GM18868 (cell line): ENCODE data around the gene RAB3A.
A peak's percentile ranks its signal among the peaks of the same experiment; 100 is the strongest.
"Not testable (repeated sequence)": the region's sequence is repeated elsewhere in the genome, so short reads cannot be mapped to it uniquely, and the experiment has no call there.

Experiments used
- ATAC-seq: cut with Tn5 transposase; IDR thresholded peaks from one replicate; pipeline ENCODE4 v1.9.1; 2021; ENCODE audit warnings: mild to moderate bottlenecking, moderate library complexity; ENCODE audit not compliant: unreplicated experiment

RAB3A gene

DNA sequence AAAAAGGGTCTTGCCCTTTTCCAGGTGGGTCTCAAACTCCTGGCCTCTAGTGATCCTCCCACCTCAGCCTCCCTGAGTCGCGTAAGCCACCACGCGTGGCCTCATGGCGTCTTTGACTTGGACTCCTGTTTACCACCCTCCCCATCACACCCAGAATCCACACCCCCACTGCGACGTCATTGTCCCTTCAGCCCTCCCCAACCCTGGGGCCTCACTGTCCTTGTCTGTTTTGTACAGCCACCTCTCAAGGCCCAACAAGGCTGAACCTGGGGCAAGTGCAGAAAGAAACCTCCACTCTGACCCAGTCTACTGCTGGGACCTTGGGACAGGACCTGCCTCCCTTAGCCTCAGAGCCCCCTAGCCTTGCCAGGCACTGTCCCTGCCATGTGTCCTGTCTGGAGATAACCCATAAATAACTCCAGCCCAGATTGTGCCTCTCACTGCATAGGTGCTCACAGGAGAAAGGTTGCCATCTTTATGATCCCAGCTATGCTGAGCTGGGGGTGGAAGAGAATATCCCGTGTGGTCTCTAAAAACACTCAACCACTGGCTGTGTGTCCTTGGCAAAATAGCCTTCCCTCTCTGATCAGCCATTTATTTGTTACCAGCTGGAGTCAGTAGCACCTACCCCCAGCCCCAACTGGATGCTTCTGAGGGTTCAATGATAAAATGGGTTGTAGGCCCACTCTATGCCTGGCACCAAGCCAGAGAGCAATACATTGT is 32.1 kb downstream of the RAB3A start:
- ATAC-seq, result no peak

DNA sequence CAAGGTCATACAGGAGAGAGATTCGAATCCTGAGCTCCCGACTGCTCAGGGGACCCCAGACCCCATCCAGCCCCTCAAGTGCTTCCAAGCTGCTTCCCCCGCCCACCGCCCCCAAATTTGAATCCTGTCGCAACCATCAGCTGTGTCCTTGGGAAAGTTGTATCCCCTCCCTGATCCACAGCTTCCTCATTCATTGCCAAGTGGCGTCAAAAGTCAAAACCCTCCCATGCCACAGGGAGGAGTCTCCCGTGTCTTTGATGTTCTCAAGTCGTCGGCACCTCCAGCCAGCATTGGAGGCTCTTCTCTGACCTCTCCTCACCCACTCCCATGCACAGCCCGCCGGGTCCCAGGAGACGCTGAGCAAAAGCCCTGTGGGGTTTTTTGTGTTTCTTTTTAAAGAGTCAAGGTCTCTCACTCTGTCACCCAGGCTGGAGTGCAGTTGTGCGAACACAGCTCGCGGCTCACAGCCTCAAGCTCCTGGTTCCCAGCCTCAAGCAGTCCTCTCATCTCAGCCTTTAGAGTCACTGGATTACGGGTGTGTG is 33.1 kb downstream of the RAB3A start:
- no peak for ATAC-seq

DNA sequence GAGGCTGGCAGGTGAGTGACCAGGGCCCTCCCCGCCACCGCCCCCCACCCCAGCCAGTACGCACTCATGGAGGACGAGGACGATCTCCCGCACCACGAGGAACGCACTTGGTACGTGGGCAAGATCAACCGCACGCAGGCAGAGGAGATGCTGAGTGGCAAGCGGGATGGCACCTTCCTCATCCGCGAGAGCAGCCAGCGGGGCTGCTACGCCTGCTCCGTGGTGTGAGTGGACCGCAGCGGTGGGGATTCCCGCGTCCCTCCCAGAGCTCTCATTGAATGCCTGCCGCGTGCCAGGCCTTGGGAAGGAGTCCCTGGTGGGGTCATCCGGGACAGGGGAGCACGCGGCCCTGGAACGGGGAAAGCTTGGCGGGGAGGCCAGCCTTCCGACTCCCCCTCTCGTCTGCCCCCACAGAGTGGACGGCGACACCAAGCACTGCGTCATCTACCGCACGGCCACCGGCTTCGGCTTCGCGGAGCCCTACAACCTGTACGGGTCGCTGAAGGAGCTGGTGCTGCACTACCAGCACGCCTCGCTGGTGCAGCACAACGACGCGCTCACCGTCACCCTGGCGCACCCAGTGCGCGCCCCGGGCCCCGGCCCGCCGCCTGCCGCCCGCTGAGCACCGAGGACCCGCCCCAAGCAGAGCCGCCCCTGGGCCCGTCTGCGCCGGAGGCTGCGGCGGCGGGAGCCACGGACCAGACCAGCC is 35.0 kb downstream of the RAB3A start:
- ATAC-seq, result no peak

DNA sequence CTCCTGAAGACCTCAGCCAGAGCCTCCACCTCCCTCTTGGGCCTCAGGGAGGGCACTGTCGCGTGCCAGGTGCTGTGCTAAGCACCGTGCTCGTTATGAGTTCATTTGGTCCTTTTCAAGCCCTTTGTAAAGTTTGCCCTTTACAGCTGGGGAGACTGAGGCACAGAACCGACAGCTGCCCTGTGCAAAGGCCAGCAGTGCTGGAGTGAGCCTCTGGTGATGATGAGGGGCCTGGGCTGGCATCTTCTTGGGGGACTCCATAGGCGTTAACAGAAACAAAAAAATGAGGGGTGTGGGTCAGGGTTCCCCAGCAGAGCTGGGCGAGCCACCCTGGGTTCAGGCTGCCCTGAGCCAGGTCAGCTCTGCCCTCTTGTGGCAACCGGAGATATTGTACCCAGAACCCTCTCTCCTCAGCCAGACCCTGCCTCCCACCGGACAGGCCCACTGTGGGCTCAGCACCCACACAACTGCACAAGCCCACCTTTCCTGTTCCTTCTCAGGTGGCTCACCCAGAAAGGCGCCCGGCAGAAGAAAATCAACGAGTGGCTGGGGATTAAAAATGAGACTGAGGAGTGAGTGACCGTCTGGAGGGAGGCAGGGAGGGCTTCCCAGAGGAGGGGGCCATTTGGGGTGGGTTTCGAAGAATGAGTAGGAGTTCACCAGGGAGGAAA is 35.7 kb downstream of the RAB3A start:
- ATAC-seq, result no peak

DNA sequence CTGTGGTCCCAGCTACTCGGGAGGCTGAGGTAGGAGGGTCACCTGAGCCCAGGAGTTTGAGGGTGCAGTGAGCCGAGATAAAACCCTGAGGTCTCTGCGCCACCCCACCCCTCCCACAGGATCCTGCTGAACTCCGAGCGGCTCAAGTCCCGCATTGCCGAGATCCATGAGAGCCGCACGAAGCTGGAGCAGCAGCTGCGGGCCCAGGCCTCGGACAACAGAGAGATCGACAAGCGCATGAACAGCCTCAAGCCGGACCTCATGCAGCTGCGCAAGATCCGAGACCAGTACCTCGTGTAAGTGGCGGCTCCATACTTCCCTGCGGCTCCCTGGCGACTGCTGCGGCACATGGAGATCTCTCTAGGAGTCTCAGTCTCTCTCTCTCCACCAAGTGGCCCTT is 36.8 kb downstream of the RAB3A start:
- ATAC-seq, result no peak

DNA sequence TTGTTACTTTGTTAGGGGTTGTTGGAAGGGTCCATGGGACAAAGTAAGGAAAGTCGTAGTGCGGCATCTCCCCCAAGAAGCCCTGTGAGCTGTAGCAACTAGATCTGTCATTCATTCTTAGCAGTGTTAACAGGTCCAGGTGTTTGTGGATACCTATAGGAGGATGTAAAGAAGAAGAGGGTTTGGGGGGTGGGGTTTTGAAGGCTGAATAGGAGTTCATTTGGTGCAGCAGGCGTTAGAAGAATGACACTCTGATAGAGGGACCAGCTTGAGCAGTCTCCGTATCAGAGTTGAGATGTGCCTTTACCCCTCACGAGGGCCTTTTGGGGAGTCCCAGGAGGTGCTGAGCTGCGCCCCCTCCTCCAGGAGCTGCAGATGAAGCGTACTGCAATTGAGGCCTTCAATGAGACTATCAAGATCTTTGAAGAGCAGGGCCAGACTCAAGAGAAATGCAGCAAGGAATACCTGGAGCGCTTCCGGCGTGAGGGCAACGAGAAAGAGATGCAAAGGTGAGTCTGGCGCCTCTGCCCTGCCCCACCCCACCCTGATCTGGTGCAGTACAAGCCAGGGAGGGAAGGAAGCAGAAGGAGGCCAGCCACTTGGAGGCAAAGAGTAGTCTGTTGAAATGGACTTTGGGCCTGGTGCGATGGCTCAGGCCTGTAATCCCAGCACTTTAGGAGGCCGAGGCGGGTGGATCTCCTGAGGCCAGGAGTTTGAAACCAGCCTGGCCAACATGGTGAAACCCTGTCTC is 37.9 kb downstream of the RAB3A start:
- ATAC-seq, result no peak

DNA sequence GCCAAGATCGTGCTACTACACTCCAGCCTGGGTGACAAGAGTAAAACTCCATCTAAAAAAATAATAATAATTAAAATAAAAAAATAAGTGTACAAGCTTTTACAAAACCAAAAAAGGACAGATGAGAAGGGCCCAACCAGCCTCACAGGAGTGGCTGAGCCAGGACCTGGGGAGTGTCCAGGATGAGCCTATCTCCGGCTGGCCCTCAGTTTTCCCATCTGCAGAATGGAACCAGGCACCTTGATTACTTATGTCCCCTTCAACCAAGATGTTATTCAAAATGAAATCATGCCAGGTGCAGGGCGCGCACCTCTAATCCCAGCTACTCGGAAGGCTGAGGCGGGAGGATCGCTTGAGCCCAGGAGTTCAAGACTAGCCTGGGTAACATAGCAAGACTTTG is 39.8 kb downstream of the RAB3A start:
- ATAC-seq, result no peak

DNA sequence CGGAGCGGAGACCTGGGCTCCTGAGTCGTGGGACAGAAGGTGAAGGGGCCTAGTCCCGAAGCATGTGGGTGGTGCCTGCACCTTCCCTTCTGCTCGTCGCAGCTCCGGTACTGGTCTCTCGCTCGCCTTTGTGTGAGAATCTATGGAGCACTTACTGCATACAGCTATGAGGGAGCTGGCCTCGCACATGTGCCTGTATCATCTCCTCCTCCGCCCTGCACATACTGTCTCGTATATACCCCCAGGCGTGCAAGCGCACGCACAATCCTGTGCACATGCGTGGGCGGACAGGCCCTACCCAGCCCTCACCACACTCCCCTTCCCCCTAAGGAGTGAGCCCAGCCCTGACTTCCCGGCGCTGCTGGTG is 42.2 kb downstream of the RAB3A start:
- no peak for ATAC-seq

DNA sequence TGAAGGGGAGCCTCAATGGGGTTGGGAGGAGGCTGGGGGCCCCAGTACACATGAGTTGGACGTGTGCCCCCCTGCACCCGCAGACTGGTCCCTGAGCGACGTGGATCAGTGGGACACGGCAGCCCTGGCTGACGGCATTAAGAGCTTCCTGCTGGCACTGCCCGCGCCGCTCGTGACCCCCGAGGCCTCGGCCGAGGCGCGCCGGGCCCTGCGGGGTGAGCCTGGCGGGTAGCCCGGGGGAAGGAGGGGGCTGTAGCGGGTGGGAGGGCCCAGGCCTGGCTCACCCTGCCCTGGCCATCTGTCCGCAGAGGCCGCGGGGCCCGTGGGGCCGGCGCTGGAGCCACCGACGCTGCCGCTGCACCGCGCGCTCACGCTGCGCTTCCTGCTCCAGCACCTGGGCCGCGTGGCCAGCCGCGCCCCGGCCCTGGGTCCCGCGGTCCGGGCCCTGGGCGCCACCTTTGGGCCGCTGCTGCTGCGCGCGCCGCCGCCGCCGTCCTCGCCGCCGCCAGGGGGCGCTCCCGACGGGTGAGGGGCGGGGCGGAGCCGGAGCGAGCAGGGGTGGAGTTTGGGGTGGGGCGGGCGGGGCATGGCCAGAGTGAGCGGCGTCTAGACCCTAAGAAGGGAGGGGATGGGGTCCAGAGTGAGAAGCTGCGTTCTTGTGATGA is 42.7 kb downstream of the RAB3A start:
- ATAC-seq, result peak; percentile 47

DNA sequence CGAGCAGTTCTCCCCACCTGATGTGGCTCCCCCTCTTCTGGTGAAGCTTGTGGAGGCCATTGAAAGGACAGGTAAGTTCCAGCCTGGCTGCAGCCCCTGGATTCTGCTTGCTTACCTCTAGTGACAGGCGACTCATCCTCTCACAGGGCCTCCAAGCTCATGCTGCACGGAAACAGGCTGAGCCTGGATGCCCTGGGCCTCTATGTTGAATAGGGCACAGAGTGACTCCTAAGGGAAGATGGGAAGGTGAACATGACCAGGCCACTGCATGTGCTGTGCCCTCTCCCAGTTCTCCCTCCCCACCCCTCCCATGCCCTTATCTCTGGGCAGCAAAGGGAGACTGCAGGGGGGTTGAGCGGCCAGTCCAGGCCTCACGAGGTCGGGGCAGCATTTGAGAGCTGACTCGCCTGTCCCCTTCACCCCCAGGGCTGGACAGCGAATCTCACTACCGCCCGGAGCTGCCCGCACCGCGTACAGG is 43.3 kb downstream of the RAB3A start:
- ATAC-seq, result no peak

DNA sequence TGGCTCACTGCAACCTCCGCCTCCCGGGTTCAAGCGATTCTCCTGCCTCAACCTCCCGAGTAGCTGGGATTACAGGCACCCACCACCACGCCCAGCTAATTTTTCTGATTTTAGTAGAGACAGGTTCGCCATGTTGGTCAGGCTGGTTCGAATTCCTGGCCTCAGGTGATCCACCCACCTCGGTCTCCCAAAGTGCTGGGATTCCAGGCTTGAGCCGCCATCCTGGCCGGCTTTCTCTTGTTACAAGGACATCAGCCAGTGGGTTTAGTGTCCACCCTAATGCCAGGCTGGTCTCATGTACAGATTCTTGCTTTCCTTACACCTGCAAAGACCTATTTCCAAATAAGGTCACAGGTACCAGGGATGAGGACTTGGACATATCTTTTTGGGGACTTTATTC is 44.0 kb downstream of the RAB3A start:
- ATAC-seq, result no peak

DNA sequence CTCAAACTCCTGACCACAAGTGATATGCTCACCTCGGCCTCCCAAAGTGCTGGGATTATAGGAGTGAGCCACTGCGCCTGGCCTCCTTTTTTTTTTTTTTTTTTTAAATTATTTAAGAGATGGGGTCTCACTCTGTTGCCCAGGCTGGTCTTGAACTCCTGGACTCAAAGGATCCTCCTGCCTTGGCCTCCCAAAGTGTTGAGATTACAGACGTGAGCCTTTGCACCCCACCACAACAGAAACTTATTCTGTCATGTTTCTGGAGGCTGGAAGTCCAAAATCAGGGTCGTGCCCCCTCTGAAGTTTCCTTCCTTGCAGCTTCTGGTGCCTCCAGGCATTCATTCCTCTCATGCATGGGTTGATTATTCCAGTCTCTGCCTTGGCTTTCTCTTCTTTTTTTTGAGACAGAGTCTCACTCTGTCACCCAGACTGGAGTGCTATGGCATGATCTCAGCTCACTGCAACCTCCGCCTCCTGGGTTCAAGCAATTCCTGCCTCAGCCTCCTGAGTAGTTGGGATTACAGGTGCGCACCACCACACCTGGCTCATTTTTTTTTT is 44.7 kb downstream of the RAB3A start:
- ATAC-seq, result not testable (repeated sequence)

DNA sequence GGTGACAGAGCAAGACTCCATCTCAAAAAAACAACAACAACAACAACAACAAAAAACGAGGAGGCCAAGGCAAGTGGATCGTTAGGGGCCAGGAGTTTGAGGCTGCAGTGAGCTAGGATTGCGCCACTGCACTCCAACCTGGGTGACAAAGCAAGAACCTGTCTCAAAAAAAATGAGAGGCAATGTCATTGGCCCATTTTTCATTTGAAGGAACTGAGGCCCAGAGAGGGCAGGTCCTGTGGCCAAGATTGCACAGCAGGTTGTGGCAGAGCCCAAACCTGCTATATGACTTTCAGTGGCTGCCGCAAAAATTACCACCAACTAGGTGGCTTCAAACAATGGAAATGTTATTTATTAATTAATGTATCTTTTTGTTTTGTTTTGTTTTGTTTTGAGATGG is 45.4 kb downstream of the RAB3A start:
- no peak for ATAC-seq

DNA sequence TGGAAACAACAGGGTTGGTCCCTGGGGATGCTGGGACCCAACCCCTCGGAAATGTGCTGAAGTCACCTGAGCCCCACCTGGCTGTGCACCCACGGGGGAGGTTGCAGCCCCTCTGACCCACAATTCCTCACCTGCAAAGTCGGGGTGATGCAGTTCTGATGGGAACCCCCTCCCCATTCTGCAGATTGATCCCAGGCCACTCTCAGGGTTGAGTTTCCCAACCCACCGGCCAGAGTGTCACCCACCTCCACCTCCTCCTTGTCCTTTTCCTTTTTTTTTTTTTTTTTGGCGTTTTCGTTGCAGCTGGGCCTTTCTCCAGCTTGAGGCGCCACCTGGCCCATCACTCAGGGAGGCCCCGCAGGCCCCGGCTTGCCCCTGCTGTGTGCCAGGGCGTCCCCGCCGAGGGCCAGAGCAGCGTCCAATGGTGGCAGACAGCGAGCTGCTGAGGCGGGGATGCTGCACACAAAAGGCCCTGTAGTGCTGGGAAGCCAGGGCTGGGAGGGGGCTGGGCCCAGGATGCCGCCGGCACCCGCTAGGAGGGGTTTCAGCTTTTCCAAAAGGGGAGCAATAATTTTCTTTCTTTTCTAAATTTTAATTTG is 46.3 kb downstream of the RAB3A start:
- no peak for ATAC-seq

DNA sequence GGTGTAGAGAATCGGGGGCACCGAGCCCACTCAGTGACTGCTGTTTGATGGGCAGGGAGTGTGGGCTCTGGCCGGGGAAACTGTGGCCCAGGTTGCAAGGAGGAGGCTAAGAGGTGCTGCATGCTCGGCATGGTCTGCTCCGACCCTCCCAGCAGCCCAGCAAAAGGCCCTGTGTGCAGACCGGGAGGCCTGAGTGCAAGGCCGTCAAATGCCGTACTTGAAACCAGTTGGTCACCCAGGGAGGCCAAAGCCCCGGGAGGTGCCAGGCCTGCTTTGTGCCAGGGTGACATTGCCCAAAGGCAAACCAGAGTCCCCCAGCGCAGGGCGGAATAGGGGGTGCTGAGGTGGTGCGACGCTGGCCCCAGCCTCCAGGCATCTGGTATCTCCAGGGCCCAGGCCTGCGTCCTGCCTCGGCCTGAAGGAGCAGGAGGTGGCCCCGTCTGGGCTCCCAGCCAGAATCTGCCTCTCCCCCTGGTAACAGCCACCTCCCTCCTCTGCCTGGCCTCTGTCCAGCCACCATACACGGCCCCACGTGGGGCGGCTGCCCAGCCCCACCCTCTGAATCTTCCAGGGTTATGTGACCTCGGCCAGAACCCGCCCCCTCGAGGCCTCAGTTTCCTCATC is 46.9 kb downstream of the RAB3A start:
- no peak for ATAC-seq

DNA sequence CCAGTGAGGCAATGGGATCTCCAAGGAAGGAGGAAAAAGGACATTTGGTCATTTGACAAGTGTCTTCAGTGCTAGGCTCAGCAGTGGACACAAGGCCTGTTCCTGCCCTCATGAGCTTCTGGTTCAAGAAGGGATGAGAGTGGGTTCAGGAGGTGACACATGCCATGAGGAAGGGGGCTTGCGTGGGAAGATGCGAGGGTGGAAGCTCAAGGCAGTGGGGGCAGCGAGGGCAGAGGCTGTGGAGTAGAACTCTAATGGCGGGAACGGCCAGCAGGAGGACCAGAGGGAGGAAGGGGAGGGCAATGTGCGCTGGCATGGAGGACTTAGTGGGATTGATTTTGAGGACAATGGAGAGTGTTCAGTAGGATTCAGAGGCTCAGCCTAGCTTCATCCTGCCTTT is 47.6 kb downstream of the RAB3A start:
- no peak for ATAC-seq

DNA sequence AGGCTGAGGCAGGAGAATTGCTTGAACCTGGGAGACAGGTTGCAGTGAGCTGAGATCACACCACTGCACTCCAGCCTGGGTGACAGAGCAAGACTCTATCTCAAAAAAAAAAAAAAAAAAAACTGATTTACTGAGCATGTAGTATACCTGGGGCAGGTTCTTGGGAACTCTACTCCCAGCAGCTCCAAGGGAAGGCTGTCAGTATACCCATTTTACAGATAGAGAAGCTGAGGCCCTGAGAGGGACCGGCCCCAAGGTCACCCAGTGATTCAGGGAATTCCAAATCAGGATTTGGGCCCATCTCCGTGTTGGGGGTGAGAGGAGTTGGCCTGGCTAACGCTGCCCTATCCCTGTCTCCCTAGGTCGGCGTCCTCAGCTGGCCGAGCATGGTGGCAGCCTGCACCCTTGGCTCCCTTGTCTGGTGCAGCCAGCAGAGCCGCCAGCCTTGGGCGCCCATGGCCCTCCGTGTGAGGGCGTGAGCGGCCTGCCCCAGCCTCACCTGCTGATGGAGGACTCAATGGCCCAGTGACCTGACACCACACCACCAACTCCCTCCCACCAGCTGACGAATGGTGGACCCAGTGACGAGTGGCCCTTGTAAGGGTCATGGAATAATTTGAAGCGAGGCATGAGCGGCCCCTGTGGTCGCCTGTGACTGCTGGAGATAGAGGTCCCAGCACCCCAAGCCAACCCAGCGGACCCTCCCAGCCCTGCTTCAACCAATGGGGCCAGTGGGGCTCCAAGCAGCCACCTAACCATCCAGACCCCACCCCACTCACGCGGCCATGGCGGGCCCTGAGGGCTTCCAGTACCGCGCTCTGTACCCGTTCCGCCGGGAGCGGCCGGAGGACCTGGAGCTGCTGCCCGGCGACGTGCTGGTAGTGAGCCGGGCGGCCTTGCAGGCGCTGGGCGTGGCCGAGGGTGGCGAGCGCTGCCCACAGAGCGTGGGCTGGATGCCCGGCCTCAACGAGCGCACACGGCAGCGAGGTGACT is 48.5 kb downstream of the RAB3A start:
- ATAC-seq, result no peak

DNA sequence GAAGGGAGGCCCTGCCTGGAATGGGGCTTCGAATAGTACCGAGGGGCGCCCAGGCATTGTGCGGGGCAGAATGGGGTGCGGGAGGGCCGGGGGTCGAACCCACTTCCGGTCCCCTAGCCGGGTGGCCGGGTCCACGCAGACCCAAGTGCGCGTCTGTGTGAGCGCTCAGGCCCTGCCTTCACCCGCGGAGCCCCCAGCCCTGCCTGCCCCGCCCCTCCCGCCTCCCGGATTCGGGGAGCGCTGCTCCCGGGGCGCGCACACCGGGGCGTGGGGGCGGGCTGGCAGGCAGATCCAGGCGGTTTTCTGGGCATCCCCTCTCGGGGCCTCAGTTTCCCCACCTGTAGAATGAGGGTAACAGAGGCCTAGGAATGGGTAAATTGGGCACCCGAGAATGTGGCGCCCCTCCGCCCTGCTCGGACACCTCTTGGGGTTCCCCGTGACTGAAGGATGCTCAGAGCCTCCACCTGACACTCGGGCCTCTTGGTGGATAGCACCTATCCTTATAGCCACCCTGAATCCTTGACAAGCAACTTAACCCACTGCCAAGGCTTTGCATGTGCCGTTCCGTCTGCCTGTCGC is 50.2 kb downstream of the RAB3A start:
- no peak for ATAC-seq
